ENCODE measurements around the gene AMER1. TPM values are rescaled to one million over a fixed set of nuclear protein-coding genes. Genes with fewer than 3 reads are reported as not detected.
"Not testable (repeated sequence)": the region's sequence is repeated elsewhere in the genome, so short reads cannot be mapped to it uniquely, and the experiment has no call there.

The AMER1 gene
- 2.4 and 4.0 TPM in 2 replicates for total RNA-seq (2014; rRNA removed; shearing (Covaris generic))
- polyA plus RNA-seq (2015; cell fraction: cytosol; rRNA removed) = 1.6 and 1.7 TPM in 2 replicates
- 3.4 and 3.7 TPM in 2 replicates for polyA plus RNA-seq (2015; cell fraction: nucleus; rRNA removed)

- no peak for DNase-seq (ENCODE audit: low read depth)
Observed at GRCh38 chrX:64205441-64205734, at the start of gene AMER1. AMER1 (minus strand) TSS chrX:64205708; CDS start chrX:64193286, 12,422 bp downstream.

DNA sequence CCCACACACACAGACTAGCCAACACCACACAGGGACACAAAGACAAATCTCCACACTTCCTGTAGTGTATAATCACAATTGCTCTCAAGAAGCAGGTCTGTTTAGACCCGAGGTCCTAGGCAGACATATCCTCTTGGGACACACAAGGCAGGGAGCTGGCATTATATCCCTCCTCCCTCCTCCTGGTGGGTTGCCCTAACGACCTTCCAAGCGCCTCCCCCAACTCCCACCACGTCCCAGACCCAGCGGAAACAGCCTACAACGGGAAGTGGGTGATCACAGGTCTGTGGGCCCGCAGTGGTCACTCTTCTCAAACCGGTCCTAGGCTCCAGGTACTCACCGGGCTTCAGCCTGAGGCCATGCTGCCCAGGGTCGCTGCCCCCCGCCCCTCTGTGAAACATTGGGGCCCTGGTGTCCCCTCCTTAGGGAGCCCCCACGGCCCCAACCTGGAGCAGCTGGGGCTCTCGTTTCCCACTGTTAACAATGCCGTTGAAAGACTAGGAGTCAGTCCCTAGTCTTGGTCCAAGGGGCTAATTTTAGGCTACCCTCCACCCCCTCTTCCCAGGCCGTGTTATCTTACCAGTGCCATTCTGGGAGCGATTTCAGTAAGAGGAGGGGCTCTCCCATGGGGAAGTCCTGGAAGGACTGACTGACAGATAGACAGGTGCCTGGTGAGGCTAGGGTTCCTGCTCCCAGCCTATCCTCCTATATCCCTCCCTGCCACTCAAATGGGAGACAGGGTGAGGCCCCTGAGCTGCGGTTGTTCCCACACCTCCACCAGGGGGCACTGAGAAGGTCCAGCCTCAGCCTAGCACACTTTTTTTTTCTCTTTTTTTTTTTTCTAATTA is 24.8 kb upstream of the AMER1 start, which contains the start of gene ASB12:
TSS of gene ASB12 (minus strand) at position 485 of the 848 bp plus-strand sequence. CDS start 4,957 bp downstream, outside the sequence.
- no peak for DNase-seq (ENCODE audit: low read depth)

DNA sequence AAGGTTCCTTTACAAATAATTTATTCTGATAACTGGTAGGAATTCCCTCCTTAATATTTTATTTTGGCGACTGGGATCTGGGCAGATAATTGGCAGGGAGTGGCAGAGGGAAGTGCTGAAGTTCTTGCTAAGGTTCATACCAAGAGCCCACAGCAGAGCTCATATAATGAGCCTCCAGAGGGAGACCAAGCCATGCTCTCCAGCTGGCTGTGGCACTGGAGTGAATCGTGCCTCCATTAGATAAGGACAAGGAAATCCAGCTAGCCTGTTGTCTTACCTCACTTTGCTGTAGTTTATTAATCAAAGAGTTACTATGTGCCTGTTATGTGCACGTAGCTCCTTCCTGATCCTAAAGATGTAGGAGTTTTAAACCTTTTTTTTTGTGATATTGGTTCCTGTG is 23.6 kb upstream of the AMER1 start:
- DNase-seq (ENCODE audit: low read depth) = no peak

GRCh38 chrX:64218023-64218422 is 12.5 kb upstream of the AMER1 start:
- DNase-seq (ENCODE audit: low read depth) = no peak

GRCh38 chrX:64213989-64214388 is 8.5 kb upstream of the AMER1 start:
- DNase-seq (ENCODE audit: low read depth) = not testable (repeated sequence)

- no peak for DNase-seq (ENCODE audit: low read depth)
Observed at GRCh38 chrX:64206556-64207162, 1.2 kb upstream of the AMER1 start.

- DNase-seq (ENCODE audit: low read depth) = peak; percentile 92
Observed at GRCh38 chrX:64205735-64206501, 410 bp upstream of the AMER1 start.

DNA sequence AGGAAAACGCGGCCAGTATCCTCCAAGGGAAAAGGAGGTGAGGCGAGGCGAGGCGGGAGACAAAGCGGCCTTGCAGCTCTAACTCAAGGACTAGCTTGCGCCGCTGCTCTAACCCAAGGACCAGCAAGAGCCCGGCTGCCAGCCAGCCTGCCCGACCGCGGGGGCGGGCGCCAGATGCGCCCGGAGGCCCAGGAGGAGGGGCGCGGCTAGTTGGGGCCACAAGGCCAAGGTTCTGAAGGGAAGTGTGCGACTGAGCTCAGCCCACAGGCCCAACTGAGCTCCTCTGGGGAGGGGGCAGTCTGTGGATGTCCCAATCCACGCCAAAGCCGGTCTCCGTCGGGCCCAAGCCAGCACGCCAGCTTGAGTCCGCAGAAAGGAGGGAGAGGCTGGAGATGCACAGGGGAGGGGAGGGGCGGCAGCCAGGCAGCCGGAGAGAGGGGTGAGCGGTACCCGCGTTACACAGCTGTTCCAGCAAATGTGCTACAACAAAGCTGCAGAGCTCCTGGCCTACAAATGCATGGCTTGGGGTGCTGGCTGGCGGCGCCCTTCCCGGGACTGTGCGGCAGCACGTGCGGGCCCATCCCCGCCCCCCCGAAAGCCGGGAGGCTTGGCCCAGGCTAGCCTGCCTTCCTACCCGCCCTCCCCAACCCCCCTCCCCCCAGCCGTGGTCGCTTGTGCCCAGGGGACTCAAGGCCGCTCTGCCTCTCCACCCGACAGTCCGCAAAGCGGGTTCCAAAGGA is 637 bp downstream of the AMER1 start:
- DNase-seq (ENCODE audit: low read depth) = peak; percentile 10

GRCh38 chrX:64204252-64204651 is 1.3 kb downstream of the AMER1 start:
- DNase-seq (ENCODE audit: low read depth) = no peak

DNA sequence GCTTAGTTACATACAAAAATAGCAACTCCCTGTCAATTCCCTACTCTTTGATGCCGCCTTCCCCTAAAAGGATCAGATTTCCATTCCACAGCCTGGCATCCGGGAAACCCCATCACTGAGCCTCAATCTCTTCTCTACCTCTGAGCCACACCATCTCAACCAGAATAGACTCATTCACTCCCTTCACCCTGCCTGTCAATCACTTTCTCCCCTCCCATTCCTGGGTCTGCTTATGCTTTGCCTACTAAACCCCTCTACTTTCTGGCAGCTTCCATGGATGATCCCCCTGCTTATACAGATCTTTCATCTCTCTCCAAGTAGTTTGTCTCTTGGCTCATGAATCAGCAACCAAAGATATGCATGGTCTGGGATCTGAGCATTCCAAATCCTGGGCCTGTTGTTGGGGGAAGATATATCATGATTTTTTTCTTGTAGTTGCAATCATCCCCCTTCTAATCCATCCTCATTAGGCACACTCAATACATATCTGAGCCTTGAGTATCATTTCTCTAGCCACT is 2.6 kb downstream of the AMER1 start:
- no peak for DNase-seq (ENCODE audit: low read depth)

- DNase-seq (ENCODE audit: low read depth) = no peak
Observed at GRCh38 chrX:64198036-64198435, 7.5 kb downstream of the AMER1 start.

GRCh38 chrX:64196606-64197005 is 8.9 kb downstream of the AMER1 start:
- no peak for DNase-seq (ENCODE audit: low read depth)

DNA sequence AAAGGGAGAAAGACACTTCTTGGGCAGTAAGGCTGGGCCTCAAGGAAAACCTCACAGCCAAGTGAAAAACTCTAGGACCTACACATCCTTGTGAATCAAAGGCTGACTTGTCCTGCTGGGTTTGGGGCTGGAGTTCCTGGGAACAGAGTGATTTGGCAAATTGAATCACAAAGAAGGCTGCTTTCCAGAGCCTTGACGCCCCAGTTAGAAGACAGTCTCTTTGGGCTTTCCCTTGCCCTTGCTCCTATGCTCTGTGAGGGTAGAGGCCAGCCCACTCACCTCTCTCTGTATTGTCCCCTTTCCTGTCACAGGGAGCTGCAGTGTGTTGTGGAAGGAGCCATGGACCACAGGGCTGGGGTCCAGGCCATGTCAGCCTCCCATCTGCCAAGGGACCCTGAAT is 9.6 kb downstream of the AMER1 start:
- DNase-seq (ENCODE audit: low read depth) = no peak

- DNase-seq (ENCODE audit: low read depth) = no peak
Observed at GRCh38 chrX:64192673-64193072, 12.8 kb downstream of the AMER1 start.

GRCh38 chrX:64192040-64192439 is 13.5 kb downstream of the AMER1 start:
- no peak for DNase-seq (ENCODE audit: low read depth)

DNA sequence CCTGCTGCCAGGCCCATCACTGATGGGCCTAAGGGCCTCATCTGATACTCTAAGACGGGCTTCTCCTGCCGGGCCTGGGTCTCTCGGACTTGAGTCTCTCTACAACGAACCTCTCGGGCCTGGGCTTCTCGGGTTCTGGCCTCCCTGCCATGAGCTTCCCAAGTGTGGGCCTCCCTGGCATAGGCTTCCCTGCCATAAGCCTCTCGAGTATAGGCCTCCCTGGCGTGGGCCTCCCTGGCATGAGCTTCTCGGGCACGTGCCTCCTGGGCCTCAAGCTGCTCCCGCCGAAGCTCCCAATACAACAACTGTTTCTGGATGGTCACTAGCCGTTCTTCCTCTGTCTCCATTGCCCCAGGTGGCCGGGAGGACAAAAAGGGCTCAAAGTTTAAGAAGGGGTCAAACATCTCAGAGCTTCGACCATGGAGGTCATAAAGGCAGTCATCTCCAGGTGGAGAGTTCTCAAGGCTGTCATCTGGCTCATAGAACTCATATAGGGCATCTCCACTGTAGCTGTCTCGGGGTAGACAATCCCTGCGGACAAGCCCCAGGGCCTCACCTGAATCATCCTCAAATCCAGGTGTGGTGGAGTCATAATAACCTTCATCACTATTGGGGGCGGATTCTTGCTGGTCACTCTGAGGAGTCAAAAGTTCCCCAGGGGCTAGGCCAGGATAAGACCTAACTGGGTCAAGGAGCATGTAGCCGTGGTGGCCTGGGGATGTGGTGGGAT is 14.1 kb downstream of the AMER1 start:
- no peak for DNase-seq (ENCODE audit: low read depth)

GRCh38 chrX:64190136-64190740 is 15.3 kb downstream of the AMER1 start:
- no peak for DNase-seq (ENCODE audit: low read depth)

DNA sequence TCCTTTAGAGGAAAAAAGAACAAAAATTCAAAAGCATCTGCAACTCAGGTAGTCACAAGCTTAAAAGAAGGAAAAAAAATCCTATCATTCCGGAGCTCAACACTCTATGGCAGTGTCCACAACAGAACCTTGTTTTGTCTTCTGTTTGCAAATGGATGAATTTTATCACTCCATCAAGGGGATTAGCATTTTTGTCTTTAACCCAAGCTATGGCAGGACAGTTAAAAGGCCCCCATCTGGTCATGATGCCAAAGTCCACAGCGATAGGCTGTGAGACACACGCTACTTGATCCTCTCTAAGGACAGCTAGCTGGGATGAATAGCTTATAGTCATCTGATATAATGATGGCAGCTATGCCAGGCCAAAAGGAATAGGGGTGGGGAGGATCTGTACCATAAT is 16.6 kb downstream of the AMER1 start:
- DNase-seq (ENCODE audit: low read depth) = no peak

DNA sequence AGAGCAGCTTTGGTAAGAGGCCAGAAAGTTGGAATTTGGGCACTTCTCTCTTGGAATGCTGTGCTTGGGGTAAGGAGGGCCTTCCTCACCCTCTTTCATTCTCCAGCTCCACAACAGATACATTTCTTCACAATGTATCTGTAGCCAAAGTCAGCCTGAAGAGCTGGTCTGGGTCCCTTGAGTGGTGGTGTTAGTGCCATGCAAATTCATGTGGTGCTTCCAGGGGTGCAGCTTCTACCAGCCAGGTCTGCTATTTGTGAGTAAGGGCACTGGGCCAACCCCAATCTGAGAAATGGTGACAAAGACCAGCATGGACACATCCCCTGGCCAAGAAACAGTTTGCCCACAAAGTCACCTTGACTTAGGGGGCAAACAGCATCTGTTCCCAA is 17.8 kb downstream of the AMER1 start:
- DNase-seq (ENCODE audit: low read depth) = no peak

Measured in HT1080 (cell line).